Stimulated activated CD4-positive, alpha-beta T cell treated with anti-CD3 and anti-CD28 coated beads, Interleukin-4, amount 100 ng/mL, for 4 hours (primary cell): ENCODE results near the gene OTOA.
"Not testable (repeated sequence)": the region's sequence is repeated elsewhere in the genome, so short reads cannot be mapped to it uniquely, and the experiment has no call there.

Experiments used
- DNase-seq, 2 experiments: peaks; one replicate each; pipeline ENCODE4 v3.0.0-alpha.2; 2020

Gene OTOA

DNA sequence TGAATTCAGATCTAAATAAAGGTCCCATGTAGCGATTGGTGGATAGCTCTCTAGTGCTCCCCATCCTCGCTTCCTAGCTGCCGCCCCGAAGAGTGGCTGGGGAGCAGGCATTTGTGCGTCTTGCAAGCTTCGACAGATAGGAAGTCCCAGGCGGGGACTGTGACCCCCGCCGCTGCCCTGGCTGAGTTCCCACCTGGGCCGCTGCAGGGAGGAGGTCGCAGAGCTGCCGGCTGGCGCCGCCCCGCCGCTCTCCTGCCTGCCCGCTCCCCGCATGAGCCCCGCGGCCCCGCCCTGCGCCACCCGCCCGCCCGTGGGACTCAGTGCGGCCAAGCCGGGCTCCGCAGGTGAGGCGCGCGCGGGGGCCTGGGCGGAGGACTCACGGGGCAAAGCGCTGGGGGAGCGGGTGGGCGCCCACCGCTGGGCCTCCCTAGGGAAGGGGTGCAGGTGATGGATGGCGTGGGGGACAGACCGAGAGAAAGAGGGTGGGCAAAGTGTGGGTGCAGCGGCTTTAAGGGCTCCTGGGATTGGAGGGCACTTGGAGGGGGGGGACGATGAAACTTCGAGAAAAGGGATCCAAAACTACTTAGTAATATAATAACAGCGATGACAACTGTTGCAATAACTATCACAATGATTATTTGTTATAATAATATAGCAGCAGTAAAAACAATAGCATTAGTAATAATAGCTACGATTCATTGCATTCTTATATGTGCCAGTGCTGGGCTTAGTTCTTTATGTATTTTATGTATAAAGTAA lies at the start of gene OTOA:
Gene OTOA (plus strand): TSS at position 80 of the 759 bp plus-strand sequence. CDS start 14,547 bp downstream, outside the sequence.
- peak in 1 of 2 experiments; percentile 26 for DNase-seq

DNA sequence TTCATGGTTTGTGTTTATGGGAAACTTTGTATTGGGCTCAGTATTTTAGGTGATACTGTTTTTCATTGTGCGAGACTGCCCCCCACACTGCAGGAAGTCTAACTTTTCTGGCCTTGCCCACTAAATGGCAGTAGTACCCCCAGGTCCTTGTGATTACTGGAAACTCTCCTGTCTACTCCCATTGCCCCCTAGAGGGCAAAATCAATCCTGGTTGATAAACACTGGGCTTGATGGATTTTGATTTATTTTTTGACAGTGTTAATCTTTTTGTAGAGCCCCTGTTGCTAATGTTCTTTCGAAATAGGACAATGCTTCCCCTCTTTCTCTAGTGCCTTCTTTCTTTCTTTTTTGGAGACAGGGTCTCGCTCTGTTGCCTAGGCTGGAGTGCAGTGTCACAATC lies 48.9 kb upstream of the OTOA start:
- no peak for DNase-seq

DNA sequence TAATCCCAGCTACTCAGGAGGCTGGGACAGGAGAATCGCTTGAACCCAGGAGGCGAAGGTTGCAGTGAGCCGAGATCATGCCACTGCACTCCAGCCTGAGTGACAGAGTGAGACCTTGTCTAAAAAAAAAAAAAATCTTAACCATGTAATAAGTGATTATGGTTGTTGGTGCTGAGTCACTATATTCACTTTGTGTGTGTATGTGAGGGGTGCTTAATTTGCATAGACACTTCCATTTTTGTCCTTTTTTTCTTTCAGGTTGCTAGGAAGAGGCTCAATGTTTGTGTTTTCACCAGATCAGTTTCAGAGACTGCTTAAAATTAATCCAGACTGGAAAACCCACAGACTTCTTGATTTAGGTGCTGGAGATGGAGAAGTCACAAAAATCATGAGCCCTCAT lies 46.2 kb upstream of the OTOA start:
- no peak for DNase-seq

DNA sequence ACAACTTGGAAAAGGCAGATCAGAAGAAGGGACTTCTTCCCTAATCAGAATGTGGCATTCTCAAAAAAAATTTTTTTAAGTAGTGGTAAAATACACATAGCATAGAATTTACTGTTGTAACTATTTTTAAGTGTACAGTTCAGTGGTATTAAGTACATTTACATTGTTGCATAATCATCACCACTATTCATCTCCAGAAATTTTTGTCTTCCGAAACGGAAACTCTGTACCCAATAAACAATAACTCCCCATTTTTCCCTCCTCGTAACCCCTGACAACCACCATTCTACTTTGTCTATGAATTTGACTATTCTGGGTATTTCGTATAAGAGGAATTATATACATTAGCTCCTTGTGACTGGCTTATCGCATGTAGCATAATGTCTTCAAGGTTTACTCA lies 45.5 kb upstream of the OTOA start:
- DNase-seq, result no peak

DNA sequence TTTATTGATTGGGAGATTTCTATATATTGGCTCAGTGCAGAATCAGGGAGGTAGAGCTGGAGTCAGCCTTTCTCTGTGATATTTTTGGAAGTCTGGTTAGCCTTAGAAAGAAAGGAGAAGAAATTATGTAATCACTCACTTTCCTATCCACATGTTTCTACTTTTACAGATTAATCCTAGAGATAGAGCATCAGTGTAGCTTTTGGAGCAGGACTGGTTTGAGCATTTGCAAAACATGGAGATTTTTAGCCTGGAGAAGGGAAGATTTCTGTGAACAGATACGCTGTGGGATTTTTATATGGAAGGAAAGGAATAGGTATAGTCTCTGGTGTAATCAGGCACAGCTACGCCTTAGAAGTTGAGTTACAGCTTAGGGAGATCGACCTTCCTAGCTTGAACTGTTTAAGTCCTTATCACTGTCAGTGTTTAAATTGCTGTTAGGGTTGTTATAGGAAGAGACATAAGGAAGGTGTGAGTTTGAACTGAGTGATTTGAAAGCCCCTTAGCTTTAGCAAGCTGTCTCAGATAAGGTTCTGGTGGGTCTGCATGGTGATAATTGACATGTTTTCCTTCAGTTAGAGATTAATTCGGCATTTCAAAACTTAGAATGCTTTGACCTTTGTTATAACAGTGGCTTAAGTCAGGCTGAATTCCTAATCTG lies 43.9 kb upstream of the OTOA start:
- DNase-seq, result no peak

DNA sequence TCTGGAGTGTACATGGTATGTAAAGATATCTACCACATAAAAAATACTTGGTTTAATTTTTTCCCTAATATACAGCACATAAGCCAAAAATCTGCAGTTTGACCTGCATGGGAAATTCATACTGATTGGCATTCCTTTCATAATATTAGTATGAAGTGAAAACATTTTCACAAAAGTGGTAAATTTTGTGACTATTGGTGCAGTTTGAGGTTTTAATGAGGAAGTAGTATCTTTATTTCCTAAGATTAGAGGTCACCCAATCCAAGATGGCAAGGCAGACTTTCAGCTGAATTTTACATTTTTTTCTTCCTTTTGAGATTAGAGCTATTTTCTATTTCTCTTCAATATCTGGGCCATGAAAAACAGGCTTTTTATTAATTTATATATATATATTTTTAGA lies 43.2 kb upstream of the OTOA start:
- no peak for DNase-seq

DNA sequence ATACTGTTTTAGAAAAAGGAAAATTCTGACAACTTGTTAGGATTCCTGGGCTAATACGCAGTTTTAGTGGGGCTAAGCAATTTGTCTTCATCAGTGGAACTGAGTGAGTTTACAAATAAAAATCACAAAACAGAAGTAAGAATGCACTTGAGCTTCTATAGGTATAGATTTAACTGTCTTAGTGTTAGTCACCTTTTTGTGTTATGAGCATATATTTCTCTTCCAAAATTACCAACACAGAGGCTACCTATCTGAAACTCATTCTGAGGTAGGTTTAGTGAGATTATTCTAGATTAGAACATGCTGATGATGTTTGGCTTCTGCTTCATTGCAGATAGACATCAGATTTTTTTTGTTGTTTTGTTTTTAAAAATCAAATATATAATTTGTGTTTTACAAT lies 41.2 kb upstream of the OTOA start:
- DNase-seq, result no peak

DNA sequence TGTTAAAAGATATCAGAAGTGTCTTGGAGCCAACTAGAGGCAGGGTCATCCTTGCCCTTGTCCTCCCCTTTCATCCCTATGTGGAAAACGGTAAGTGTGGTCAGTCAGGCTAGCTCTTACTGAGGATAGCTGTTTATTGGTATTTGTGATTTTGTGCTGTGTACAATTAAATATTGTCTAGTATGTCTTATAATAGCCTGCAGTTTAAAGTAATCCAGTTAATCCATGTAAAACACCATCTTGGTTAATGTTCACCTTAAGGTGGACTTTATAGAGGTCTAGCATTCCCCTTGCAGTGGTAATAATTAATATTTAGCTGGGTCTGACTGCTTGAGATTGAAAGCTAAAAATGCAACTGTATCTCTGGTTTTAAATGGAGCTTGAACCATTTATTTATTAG lies 38.7 kb upstream of the OTOA start:
- no peak for DNase-seq

DNA sequence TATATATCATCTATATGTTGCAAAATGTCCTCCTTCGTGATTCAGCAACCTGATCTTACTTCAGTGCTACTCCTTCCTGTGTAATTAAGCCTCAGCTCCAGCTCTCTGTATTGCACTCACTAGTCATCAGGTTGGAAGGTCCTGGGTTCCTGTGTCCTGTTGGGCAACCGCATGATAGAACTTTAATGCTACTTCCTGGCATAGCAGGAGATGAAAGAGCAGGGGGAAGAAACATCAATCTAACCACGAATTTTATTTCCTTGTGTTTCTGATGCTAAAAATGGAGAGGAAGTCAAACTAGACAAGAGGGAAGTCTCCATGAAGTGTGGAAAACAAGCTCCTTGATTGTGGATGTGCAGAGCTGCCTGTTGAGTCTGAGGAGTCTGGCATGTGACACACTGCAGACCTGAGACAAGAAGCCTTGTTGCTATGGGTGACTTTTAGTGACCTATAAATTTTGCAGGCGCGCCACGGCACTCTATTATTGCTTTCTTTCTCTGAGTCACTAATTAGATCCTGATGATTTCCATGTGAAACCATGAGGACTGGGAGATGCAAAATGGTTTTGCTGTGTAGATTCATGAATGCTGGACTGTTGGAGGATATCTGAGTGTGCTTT lies 37.0 kb upstream of the OTOA start:
- DNase-seq, result no peak

DNA sequence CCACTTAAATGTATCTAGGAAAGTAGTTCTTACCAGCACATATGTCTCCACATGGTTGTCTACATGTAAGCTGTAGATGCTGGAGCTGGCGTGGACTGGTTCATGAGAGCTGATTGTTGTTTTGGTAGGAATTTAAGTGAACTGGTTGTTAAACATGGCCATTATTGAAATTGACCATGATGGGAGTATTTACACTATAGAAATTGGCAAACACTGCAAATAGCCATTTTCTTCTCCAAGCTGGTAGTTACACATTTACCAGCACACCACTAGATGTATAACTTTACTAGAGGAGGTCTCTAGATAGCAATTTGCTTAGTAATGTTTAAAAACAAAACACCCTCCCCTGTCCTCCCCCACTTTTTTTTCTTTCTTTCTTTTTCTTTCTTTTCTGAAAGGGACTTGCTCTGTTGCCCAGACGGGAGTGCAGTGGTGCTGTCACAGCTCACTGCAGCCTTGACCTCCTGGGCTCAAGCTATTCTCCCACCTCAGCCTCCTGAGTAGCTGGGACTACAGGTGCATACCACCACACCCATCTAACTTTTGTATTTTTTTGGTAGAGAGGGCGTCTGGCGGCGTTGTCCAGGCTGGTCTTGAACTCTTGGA lies 35.5 kb upstream of the OTOA start:
- no peak for DNase-seq

DNA sequence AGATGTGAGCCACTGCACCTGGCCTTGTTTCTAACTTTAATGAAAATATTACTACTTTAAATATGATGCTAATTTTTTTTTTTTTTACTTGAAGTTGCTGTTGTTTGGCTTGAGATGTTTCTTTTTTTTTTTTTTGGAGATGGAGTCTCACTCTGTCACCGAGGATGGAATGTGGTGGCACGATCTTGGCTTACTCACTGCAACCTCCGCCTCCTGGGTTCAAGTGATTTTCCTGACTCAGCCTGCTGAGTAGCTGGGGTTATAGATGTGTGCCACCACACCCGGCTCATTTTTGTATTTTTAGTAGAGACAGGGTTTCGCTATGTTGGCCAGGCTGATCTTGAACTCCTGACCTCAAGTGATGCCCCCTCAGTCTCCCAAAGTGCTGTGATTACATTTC lies 35.0 kb upstream of the OTOA start:
- no peak for DNase-seq

DNA sequence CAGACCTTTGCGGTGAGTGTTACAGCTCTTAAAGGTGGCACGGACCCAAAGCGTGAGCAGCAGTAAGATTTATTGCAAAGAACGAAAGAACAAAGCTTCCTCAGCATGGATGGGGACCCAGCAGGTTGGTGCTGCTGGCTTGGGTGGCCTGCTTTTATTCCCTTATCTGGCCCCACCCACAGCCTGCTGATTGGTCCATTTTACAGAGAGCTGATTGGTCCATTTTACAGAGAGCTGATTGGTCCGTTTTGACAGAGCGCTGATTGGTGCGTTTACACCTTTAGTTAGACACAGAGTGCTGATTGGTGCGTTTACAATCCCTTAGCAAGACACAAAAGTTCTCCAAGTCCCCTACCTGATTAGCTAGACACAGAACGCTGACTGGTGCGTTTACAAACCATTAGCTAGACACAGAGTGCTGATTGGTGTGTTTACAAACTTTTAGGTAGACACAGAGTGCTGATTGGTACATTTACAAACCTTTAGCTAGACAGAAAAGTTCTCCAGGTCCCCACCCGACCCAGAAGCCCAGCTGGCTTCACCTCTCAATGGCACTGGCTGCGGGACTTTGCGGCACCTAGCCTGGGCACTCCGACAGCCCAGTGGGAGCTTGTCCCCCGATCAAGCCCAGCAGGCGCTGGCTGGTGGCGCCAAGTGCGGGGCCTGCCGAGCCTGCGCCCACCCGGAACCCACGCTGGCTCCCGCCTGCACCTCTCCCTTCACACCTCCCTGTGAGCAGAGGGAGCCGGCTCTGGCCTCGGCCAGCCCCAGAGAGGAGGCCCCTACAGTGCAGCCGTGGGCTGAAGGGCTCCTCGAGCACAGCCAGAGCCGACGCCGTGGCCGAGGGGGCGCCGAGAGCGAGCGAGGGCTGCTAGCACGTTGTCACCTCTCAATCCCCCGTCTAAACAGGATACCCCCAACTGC lies 33.9 kb upstream of the OTOA start:
- DNase-seq, result not testable (repeated sequence)

DNA sequence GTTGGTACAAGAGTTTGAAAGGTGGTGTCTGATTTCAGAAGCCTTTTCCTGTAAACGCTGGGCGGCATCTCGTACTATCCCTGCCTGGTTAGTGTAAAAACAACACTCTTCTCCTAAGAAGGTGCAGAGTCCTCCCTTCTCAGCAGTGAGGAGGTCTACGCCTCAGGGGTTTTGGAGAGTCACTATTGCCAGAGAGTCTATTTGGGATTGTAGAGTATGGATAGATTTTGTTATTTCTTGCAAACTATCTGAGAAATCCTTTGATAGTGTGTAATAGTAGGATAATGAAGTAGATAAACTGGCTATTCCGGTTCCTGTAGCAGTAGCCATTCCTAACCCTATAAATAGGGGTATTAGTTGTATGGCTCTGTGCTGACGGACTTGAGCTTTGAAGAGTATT lies 32.9 kb upstream of the OTOA start:
- not testable (repeated sequence) for DNase-seq

DNA sequence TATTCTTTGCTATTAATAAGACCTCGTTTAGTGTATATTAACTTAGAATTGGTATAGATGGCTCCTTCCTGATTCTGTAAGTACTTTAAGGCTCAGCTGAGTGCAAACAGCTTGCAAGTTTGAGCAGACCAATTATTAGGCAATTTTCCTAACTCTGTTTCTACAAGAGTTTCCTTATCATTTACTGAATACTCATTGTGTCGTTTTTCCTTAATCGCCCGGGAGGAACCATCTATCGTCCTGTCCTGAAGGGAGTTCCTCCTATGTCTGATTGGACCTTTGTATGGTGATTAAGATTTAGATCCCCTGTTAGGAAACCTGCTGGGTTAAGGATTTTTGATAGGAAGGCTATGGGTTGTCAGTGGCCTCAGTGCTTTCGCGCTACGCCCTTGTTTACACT lies 32.4 kb upstream of the OTOA start:
- DNase-seq, result not testable (repeated sequence)

DNA sequence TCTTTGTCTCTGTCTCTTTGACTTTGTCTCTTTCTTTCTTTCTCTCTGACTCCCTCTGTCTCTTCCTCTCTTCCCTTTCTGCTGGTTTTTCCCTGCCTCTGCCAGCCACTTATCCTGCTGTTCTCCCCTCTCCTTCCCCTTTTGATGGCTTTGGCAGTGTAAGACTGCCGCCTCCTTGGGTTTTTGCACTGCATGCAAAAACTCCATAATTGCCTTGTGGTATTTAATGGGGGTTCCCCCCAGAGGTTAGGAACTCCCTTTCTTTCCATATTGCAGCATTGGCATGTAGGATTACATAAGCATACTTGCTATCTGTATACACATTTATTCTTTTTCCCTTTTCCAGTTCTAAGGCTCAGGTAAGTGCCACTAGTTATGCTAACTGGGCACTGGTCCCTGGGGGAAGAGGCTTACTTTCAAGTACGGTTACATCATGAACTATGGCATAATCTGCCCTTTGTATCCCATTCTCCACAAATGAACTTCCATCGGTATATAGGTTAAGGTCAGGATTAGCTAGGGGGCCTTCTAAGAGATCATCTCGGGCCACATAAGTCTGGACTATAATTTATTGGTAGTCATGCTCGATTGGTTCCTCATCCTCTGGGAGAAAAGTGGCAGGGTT lies 31.7 kb upstream of the OTOA start:
- not testable (repeated sequence) for DNase-seq

DNA sequence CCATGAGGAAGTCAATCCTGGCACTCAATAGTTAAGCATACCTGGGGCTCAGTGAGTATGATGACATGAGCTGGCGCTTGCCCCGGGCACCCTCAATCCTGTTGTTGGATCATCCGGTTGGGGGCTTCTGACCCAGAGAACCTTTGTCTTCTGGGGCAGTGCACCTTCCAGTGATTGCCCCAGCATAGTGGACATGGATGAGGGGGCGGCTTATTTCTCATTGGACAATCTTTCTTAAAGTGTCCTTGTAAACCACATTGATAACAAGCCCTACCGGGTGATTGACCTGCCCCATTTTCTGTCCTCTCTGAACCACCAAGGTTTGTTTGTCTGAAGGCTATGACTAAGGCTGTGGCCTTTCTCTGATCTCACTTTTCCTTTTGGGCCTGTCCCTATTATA lies 29.6 kb upstream of the OTOA start:
- no peak for DNase-seq

DNA sequence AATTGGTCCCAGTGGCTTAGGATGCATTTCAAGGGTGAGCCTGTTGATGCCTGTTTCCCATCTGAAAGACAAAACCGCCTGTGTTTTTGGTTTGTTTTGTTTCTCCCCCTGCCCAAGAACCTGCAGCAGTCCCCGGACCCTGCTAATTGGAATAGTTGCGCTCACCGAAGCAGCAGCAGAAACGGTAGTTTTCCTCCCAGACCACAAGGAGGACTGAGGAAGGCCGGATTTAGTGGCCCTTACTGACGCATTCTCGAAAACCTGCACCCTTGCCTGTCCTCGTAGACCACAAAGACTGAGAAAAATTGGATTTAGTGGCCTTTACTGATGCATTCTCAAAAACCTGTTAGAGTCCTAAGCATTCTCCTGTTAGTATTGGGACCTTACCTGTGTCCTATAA lies 28.1 kb upstream of the OTOA start:
- DNase-seq, result not testable (repeated sequence)

DNA sequence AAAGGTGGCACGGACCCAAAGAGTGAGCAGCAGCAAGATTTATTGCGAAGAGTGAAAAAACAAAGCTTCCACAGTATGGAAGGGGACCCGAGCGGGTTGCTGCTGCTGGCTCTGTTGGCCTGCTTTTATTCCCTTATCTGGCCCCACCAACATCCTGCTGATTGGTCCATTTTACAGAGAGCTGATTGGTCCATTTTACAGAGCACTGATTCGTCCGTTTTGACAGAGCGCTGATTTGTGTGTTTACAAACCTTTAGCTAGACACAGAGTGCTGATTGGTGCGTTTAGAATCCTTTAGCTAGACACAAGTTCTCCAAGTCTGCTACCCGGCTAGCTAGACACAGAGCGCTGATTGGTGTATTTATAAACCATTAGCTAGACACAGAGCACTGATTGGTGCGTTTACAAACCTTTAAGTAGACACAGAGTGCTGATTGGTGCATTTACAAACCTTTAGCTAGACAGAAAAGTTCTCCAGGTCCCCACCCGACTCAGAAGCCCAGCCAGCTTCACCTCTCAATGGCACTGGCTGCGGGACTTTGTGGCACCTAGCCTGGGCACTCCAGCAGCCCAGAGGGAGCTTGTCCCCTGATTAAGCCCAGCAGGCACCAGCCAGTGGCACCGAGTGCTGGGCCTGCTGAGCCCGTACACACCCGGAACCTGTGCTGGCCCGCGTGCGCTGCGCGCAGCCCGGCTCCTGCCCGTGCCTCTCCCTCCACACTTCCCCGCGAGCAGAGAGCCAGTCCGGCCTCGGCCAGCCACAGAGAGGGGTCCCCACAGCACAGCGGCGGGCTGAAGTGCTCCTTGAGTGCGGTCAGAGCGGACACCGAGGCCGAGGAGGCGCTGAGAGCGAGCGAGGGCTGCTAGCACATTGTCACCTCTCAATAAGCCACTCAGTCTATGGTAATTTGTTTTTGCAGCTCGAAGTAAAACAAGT lies 26.5 kb upstream of the OTOA start:
- DNase-seq, result no peak

DNA sequence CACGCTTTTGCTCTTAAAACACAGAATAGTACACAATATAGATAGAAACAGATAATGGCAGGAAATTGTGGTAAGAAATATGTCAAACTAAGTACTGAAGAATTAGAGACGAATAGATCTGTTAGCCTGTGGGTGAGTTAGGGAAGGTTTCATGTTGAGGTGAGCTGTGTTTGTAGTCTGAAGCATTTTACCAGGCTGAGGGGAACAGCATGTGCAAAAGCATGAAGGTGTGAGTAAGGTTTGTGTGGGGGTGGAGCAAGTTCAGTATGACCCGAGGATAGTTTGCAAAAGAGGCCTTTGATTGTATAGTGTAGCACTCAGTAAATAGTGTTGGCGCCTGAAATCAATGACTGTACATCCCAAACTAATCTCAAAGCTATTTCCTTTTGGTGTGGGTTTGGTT lies 25.2 kb upstream of the OTOA start:
- peak in 1 of 2 experiments; percentile 35 for DNase-seq

DNA sequence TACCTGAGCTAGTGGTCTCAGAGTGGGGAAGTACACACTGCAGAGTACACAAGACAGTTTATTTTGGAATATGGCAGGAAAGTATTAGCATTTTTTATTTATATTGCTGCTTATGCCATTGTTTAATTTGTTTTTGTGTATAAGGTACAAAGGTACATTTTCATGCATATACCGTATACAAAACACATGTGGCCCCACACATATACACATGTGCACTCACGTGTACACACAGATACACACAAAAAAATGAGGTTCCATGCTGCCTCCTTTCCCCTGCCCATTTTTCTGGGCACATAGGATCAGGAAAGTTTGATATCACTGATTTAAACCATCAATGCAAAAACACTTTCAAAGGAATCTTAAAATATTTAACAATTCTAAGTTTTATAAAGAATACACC lies 24.3 kb upstream of the OTOA start:
- no peak for DNase-seq

DNA sequence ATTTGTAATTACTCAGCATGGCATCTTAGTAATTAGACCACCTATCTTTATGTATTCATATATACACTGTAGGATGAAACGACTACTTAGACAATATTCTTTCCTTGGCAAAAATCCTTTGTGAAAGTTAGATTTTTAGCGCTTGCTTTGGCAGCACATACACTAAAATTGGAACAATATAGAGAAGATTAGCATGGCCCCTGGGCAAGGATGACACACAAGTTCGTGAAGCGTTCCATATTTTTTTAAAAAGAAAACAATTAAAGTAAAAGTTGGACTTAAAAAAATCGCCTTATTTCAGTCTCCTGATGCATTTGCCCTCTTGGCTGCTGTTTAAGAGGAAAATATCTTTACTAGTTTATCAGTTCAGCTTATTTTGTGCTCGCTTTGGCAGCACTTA lies 21.9 kb upstream of the OTOA start:
- DNase-seq, result no peak
